Stimulated activated CD8-positive, alpha-beta memory T cell treated with anti-CD3 and anti-CD28 coated beads, Interleukin-2, amount 100 ng/mL, for 48 hours (primary cell): ENCODE data around the gene AOPEP.
"Not testable (repeated sequence)": the region's sequence is repeated elsewhere in the genome, so short reads cannot be mapped to it uniquely, and the experiment has no call there.

ENCODE experiments used
- DNase-seq, 2 donors: peaks; one replicate each; pipeline ENCODE4 v3.0.0-alpha.2; 2020; ENCODE audit warnings: low read depth in 2 of 2

Gene AOPEP

DNA sequence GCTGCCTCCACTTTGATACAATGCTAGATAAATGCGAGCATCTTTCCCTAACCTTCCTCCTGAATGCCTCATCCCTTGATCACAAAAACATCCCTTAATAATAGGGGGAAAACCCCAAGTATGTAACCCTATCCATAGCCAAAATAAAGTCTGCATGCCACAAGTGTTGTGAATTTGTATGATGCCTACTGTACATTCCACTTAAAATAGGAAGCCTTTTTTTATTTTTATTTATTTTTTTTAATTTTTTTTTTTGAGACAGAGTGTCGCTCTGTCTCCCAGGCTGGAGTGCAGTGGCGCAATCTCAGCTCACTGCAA lies 207.0 kb downstream of the AOPEP start:
- no peak for DNase-seq

DNA sequence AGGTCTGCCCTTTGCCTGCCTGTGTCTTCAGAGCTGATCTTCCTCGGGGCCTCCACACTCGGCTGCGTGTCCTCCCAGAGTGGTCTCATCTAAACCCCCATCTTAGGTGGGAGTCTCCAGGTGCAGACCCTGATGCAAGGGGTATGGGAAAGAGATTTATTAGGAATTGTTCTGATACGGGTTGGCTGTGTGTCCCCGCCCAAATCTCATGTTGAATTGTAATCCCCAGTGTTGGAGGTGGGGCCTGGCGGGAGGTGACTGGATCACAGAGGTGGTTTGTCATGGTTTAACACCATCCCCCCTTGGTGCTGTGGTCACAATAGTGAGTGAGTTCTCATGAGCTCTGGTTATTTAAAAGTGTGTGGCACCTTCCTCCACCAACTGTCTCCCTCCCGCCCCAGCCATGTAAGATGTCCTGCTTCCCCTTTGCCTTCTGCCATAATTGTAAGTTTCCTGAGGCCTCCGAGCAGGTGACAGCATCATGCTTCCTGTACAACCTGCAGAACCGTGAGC lies 208.4 kb downstream of the AOPEP start:
- no peak for DNase-seq

DNA sequence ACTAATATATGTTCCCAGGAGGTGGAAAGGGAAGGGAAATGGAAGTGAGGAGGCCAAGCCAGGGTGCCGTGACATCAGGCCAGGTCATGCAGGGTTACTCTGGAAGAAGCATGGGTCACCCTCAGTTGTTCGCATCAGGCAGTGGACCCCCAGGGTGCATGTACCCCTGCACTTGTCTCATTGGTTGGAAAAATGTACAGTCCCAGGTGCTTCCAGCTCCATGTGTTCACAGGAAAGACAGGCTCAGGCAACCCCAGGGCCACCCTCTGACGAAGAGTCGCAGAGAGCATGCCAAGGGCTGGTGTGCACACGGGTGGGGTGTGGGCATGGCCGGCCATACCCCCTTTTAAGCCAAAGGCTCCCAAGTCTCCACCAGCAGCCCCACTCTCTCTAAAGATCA lies 208.9 kb downstream of the AOPEP start:
- DNase-seq = no peak

DNA sequence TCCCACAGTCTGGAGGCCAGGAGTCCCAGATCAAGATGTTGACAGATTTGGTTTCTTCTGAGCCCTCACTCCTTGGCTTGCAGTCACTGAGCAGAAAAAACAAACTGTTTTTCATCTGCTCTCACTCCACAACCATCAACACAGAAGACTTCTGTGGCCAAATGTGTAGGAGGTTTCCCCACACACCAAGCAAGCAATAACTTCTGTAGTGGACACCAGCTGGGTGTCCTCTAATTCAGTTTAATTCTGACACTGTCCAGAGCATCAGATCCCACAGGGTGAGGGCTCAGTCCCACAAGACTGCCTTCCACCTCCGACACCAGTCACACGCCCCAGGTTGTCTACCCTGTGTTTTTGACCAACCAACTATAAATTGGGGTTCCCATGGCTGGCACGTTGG lies 209.9 kb downstream of the AOPEP start:
- no peak for DNase-seq

DNA sequence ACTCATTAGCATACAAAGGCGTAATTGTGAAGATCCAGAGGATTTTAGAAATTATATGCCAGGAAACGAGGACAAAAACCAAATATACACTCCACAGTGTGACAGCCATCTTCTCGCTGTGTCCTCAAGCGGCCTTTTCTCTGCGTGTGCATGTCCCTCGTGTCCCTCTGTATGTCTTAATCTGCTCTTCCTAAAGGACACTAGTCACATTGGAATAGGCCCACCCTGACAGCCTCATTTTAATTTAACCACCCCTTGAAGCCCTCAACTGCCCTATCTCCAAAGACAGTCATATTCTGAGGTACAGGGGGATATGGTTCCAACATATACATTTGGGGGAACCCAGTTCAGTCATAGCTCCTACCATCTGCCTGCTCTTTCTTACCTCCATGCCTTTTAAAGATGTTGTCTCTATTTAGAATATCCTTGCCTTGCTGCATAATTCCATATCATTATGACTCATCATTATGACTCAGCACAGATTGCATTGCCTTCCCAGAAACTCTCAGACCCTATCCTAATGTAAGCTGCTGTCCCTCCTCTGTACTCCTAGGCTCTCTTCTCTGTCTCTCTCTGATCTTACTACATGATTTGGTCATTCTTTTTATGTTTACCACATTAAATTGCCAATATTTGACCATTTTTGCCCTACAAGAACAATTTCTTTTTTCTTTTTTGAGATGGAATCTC lies 210.9 kb downstream of the AOPEP start:
- DNase-seq = no peak

DNA sequence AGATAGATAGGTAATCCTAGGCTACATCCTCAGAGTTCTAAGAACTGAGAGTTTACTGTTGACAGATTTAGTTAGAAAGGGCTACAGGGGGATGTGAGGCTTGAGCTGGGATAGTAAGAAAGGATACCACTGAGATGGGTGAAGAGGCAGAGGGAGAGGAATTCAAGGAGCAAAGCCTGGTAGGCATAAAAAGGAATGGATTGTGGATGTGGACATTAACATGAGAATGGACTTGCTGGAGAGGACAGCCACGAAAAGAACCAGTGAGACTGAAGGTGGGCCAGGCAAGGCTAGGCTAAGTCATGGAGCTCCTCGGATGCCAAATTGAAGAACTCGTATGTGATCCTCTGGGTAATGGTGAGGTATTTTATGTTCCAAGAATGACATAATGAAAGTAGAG lies 211.9 kb downstream of the AOPEP start:
- no peak for DNase-seq

DNA sequence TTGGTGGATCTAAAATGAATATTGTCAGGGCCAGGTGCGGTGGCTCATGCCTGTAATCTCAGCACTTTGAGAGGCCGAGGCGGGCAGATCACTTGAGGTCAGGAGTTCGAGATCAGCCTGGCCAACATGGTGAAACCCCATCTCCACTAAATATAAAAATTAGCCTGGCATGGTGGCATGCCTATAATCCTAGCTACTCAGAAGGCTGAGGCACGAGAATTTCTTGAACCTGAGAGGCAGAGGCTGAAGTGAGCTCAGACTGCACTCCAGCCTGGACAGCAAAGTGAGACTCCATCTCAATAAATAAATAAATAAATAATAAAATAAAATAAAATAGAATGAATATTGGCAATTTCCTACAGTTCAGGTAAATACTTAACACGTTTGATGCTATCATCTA lies 213.8 kb downstream of the AOPEP start:
- DNase-seq = not testable (repeated sequence)

DNA sequence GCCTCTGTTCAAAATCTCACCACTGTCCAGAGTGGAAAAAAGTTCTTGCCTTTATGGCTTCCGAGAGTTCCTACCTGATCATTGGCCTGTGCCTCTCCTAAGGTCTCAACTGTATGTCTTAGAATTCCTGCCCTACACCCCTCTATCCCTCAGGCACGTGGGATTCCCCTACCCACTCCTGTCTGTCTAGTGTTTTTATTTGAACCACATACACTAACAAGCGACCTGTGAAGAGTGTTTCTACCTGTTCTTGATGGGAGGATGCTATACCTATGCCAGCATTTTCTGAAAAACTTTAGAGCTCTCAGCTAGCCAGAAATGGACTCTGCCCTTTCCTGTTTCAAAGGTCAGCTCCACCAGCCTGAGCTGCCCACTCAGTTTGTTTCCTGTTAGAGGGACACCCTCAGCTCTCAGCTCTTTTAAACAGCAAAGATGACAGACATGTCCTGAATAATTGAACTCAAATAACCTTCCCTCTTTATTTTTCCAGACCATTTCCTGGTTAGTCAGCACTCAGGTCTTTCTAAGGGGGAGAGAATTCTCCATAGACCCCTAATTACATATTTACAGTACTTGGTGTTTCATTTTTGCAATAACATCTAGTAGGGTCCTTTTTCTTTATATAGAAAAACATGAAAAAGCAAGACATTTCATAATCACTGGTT lies 214.8 kb downstream of the AOPEP start:
- DNase-seq = no peak

DNA sequence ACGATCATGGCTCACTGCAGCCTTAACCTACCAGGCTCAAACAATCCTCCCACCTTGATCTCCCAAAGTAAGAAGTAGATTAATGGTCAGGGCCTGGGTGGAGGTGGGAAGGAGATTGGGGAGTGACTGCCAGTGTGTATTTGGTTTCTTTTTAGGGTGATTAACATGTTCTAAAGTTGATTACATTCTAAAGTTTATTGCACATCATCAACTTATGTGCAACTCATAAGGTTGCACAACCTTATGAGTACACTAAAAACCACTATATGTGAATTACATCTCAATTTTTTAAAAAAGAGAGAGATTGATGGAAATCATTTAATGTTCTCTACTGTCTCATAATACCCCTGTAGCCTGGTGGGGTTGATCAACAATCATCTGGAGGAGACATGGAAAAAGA lies 218.1 kb downstream of the AOPEP start:
- no peak for DNase-seq

DNA sequence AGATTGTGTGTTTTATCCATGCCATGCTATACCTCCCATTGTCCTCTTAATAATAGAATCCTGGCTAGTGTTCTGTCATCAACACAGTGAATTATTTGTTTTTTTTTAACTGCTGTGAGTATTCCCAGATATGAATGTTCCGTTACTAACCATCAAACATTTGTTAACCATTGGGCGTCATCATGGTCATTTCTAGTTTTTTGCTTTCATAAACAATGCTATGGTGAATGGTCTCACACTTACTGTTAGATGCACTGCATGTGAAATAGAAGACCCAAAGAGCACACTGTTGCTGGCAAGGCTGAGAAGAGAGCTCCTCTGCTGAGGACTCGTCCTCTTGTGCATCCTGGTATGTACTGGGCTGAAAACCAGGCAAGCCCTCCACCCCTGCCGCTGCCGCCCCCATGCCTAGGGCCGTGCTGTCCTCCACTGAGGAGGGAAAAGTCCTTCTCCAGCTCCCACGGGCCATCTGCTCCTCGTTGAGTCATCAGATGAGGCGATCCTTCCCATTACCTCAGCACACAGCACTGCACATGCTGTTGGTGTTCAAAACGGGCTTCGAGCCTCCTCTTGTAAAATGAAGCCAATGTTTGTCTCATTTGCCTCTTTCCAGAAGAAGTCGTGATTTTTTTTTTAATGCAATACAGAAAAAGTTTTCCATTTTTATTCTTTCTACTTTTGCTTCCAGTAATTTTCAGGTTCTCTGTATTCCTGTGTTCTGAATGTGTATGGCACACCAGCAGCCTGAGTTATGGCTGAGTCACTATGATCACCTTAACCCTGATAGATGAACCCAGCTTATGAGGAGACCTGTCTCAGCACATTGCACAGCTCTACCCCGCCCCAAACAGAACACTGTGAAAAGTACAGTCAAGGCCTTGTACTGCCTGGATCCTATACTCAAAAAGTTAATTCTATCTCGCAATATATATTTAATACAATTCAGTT lies 219.0 kb downstream of the AOPEP start:
- DNase-seq = no peak

DNA sequence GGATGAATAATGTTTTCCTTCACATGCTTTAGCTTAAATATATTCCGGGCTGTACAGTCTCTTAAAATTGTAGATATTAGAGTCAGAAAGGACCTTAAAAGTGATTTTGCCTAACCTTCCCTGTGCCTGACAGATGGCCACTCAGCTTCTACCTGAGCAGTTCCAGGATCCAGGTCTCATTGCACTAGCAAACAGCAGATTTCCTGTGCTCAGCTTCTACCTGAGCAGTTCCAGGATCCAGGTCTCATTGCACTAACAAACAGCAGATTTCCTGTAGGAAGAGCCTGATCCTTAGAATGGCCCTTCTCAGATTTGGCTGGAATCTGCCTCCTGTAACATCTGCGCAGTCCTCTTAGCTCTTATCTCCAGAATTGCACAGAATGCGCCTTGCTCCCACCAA lies 219.8 kb downstream of the AOPEP start:
- DNase-seq = no peak

DNA sequence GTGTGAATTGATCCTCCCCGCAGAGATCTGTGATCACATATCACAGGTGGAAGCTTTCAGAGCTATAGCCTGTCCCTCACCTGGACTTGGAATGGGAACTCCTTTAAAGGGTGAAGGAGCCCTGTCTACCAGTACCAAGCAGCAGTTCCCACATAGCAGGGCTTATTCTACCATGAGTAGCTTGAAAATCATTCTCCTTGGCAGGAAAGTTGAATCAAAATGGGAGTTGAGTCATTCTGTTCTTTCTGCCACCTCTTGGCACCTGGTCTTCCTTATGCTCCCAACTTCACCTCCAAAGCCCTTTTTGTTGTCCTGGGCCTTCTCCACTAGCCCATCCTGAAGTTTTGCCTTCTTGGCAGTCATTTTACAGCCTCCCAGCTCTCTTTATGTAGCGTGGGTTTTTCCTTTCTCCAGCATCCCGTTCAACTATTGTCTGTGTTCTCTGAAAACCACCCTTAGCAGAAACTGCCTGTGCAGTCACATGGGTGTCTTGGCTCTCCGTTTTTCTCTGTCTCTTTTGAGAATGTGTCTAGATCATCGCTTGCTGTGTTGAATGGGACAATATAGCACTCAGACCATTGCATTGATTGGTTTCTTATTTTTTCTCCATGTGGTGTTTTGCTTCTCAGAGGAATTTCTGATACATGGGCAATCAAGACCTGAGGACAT lies 222.2 kb downstream of the AOPEP start:
- no peak for DNase-seq

DNA sequence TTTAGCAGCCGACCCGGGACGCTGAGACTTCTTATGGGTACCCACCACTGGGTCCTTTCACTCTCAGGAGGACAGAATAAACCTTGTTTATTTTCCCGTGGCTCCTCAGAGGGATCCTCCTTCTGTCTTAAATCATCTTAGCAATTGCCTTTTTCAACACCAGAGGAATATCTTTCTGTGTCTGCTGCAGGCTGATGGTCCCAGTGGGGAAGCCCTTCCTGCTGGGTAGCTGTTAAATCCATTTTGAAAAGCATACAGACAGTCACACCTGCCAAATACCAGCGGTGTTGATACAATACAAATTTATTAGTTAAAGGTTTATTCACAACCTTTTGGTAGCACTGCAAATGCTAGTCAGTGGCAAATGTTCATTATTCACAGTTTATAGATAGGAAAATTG lies 222.9 kb downstream of the AOPEP start:
- DNase-seq = no peak

DNA sequence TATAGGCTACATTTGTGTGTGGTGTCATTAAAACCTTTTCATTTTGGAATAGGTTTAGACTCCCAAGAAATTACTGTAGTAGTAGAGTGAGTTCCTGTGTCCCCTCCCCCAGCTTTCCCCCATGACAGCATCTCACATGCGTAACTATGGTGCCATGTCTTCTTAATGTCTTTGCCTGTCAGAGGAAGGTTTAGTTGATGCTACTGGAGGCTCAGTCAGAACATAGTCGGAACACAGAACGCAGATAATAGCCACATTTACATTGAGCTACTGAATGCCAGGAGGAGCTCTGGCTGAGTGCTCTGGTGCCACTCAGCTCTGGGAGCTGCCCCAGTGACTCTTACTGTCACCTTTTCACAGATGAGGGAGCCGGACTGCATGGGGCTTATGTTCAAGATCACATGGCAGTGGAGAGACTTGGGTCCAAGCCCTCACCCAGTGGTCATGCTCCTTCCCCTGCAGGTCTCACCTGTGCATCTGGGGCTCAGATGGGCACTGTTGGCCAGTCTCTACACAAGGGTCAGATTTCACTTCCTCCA lies 223.6 kb downstream of the AOPEP start:
- no peak for DNase-seq

DNA sequence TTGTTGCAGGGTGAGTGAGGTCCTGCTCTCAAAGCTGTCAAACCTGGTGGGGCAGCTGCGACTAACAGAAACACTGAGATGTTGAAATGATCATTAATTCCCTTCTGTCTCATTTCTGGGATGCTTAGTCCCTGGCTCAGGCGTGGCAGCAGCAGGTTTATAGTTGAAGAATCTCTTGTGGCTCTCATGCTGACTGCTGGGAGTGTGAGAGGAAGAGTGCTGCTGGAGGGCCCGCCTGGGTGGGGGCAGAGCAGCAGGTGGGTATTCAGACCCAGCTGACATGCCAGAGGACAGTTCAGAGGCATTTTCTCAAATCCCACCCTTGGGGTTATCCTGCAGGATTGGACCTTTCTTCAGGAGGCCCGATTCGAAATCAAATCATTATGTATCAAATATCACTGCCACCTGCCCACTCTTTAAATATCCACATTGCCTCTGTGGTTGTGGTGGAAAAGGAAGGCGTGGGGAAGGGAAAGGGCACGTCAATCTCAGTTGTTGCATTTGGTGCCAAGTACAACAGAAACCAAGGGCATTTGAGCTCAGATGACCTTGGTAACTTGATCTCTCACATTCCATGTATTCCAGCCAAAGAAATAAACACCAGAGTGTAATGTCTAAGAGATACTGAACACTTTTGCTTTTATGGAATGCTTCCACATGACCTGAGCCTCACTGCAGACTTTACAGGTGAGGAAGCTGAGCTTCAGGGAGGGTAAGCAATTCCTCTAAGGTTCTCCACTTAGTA lies 224.3 kb downstream of the AOPEP start:
- no peak for DNase-seq

DNA sequence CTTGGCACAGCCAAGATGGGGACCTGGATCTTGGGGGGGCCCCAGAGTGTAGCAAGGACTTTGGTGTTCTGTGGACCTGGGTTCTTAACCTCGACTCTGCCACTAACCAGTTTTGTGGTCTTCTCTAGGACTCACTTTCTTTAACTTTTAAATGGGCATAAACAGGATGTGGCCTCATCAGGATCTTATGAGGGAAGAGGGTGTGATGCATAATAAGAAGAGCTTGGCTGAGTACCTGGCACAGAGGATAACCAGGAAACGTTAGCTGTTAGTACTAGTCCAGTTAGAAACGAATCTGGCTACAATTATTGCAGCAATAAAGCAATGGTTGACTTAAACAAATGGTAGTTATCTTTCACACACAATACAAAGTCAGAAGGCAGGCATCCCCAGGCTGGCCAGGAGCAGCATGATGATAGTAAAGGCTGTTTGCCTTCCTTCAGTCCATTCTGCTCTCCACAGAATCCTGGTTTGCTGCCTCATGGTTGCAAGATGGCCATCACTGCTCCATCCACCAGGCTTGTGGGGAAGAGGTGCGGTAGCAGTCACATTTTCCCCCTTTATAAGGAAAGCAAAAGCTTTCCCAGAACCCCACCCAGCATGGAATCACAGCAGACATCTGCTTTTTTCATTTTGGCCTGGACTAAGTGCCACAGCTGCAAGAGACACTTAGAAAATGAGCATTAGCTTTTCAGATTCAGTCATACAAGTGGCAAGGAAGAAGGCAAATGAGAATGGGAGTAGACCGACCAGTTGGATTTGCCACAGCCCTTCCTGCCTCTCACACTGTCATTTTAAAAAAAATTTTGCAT lies 225.0 kb downstream of the AOPEP start:
- DNase-seq = no peak

DNA sequence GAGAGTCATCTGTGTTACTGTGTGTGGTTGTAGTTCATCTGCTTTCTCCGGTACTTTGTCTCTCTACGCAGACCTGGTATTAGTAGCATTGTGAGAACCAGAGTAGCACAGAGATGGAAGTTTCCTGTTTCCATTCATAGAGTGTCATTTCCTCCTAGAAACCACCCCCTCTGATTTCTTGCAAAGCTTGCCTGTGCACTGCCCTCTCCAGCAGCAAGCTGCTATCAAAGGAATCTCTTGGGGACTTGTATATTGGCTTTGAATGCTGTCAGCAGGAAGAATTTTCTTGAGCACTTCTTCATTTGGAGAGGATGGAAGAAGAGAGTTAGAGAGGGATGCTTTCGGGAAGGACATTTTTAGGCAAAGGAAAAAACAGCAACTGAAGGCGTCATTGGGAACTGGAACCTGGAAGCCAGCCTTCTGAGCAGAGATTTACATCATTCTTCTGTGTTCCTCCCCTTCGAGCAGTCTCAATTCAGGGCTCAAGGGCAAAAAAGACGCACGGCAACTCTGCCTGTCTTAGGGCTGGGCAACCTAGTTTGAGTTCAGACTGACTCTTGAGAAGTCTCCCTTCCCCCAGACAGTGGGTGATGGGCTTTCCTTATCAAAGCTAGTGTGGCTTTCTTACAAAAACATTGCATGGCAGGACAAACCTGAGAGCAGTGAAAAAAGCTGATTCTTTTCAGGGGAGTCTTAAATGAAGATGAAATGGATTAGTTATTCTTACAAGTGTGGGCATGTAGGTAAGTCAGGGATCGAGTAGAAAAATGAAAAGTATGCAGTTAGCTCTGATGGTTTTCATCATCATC lies 226.3 kb downstream of the AOPEP start:
- DNase-seq = no peak

DNA sequence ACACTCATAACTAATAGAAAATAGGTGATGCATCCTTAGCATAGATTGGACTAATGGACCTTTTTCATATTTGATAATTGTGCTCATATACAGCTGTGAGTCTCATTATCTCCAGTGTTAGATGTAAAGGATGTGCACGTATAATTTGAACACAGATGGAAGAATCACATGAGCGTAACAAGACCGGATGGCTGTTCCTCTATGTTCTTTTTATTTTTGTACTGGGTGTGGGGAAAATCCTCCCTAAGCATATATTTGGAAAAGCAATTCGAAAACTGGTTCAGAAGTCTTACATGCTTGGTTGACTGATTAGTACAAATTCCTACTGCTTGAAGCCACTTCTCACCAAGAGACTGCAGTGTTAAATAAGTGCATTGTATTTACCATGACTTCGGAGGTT lies 230.2 kb downstream of the AOPEP start:
- DNase-seq = no peak

DNA sequence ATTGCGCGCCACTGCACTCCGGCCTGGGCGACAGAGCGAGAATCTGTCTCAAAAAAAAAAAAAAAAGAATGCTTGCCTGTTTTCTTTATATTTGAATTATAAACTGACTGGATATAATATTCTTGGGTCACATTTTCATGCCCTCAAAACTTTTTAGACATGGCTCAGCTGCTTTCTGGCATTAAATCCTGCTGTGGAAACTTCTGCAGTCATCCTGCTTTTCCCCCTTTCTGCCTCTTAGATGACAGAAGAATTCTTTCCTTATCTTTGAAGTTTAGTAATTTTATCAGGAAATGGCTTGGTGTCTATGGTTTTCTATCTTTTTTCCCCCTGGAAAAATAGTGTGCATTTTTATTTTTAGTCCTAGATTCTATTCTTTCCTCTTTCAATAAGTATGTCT lies 234.5 kb downstream of the AOPEP start:
- DNase-seq = no peak
